NCI-H82 (cell line): ENCODE results near the gene CACNA1C.
"Not testable (repeated sequence)": the region's sequence is repeated elsewhere in the genome, so short reads cannot be mapped to it uniquely, and the experiment has no call there.

Source experiments
- DNase-seq: peaks from one replicate; lab custom pipeline; 2025; lab: John Stamatoyannopoulos, UW

Gene CACNA1C

DNA sequence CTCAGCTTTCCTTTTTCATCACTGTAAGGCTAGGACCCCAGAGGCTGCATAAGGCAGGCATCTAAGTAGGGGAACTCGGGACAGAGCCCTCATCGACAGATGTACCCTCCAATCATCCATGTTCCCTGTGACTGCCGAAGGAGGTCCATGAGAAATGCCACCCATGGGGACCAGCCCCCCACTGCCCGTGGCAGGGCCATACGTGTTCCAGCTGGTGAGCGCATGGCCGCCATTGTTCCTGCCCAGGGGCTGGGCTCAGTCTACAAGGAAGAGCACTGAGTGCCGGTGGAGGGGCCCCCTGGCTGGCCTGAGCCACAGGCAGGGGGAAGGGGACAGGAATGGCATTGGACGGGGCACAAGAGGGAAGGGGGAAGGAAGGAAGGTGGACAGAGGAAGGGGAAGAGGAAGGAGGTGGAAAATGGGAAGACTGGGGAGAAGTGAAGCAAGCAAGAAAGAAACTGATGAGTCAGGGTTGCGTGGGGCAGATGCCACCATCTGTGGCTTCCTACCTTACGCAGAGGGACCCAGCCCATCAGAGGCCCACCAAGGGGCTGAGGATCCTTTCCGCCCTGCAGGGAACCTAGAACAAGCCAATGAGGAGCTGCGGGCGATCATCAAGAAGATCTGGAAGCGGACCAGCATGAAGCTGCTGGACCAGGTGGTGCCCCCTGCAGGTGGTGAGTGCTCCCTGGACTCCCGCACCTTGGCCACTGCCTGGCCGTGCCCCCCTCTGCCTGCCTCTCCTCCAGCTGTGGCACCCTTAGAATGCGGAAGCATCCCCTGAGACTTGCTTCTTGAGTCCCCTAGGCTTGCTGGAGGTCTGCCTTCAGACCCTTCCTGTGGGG, 621.4 kb downstream of the CACNA1C start:
- DNase-seq, result no peak

DNA sequence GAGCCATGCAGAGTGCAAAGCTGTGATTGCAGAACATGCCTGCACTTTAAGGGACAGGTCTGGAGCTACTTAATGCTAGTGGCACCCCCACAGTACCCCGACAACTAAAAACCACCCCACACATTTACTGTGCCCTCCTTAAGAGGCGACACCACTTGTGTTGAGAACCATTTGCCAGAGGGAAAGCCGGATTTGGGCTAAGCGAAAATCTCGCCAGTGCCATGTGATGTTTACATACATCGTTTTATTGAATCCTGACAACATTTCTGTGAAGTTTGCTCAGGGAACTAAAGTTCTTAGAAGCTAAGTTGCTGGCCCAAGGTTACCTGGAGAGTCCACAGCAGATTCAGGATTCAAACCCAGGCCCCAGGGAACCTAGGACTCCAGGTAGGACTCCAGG, 623.0 kb downstream of the CACNA1C start:
- no peak for DNase-seq

DNA sequence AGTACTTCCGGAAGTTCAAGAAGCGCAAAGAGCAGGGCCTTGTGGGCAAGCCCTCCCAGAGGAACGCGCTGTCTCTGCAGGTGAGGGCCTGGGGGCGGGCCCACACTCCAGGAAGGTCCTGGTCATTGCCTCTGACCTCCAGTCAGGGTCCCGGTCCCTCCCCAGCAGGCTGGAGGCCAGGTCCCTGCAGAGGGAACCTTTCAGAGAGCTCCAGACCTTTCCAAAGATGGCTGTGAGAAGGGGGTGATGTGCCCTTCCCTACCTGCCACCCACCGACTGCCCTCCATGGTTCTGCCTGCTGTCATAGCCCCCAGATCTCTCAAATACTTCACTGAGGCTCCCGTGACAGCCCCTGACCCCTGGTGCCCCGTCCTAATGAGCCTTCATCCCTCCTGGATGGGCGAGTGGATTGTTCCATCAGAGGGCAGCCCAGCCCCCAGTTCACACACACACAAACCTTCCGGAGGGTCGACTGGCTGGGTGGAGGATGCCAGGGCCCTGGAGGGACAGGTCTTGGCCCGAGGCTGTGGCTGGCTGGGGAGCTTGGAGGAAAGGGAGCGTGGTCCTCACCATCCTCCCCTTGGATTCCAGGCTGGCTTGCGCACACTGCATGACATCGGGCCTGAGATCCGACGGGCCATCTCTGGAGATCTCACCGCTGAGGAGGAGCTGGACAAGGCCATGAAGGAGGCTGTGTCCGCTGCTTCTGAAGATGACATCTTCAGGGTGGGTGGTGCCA, 624.5 kb downstream of the CACNA1C start:
- no peak for DNase-seq

- DNase-seq, result no peak
Measured at GRCh38 chr12:2678426-2678825, 625.6 kb downstream of the CACNA1C start.

GRCh38 chr12:2679068-2679815, 626.5 kb downstream of the CACNA1C start:
- no peak for DNase-seq

DNA sequence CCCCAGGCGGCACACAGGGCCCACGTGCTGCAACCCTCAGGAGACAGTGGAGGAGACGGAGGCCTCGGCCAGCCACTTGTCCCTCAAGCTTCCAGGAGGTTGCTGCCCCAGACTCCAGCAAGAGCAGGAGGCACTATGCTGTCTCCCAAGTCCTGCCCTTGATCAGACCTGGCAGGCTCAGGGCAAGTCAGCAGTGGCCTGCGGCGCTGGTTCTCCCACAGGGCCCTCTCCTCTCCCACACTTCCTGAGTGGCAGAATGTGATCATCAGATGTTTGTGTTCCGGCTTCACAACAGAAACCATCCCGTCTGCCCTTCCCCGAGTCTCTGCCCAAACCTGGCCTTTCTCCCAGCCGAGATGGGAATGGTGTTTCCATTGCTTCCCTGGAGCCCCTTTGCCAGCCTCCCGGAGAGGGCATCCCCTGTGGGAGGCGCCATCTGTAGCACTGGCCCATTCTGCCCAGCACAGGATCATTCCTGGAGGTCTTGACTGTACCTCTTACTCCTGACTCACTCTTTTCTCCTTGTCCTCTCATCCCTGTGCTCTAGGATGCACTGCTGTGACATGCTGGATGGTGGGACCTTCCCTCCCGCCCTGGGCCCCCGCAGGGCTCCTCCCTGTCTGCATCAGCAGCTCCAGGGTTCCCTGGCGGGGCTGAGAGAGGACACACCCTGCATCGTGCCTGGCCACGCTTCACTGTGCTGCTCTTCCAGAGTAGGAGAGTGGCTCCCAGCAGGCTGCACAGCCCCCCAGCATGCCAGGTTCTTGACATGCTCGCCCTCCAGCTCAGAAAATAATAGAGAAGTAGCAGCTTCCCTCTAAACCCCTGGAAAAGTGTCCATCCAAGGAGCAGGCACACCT, 627.3 kb downstream of the CACNA1C start:
- no peak for DNase-seq

DNA sequence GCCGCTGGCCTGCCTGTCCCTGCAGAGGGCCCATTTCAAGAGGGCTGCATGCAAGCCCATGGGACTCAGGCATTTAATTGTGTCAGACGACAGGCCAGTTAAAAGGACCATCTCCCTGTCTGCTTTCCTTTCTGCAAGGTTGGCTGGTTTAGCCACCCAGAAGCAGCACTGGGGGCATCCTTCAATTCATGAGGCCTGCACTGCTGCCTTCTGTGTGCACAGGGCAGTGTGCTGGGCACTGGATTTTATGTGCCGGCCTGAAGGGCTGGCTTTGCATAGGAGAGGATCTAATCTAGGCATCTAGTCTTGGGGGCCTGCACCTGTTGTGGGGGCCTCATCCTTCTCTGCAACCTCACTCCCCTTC, 627.9 kb downstream of the CACNA1C start:
- no peak for DNase-seq

GRCh38 chr12:2681450-2682205, 628.8 kb downstream of the CACNA1C start:
- DNase-seq, result no peak

- peak; percentile 69 for DNase-seq
Measured at GRCh38 chr12:2682296-2683251, 629.8 kb downstream of the CACNA1C start.

DNA sequence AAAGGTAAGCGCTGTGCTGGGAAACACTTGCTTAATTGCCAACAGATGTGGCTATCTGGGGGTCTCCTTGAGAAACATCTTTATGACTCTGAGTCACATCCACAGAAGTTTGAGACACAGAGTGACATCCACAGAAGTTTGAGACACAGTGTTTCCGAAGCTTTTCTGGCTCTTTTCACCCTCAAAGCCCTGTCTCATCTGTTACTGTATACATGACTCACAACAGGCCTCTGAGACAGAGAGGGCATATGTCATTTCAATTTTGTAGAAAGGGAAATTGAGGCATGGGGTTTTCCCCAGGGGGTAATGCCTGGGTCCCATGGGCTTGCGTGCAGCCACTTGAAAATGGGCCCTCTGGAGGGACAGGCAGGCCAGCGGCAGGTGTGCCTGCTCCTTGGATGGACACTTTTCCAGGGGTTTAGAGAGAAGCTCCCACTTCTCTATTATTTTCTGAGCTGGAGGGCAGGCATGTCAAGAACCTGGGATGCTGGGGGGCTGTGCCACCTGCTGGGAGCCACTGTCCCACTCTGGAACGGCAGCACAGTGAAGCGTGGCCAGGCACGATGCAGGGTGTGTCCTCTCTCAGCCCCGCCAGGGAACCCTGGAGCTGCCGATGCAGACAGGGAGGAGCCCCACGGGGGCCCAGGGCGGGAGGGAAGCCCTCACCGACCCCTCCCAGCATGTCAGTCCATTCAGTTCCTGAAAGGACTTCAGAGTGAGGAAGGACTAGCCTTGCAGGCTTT, 630.7 kb downstream of the CACNA1C start:
- no peak for DNase-seq

DNA sequence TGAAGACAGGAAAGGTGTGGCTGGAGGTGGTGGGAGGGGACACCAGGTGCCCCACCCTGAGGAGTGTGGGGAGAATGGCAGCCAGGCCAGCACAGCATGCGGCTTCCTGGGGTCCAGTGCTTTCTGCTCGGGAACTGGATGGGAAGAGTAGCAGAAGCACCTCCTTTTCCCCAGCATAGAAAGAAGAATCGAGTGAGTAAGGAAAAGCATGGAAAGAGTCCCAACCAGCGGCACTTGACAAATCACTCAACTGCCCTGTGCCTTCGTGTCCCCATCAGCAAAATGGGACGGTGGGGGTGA, 631.2 kb downstream of the CACNA1C start:
- not testable (repeated sequence) for DNase-seq

DNA sequence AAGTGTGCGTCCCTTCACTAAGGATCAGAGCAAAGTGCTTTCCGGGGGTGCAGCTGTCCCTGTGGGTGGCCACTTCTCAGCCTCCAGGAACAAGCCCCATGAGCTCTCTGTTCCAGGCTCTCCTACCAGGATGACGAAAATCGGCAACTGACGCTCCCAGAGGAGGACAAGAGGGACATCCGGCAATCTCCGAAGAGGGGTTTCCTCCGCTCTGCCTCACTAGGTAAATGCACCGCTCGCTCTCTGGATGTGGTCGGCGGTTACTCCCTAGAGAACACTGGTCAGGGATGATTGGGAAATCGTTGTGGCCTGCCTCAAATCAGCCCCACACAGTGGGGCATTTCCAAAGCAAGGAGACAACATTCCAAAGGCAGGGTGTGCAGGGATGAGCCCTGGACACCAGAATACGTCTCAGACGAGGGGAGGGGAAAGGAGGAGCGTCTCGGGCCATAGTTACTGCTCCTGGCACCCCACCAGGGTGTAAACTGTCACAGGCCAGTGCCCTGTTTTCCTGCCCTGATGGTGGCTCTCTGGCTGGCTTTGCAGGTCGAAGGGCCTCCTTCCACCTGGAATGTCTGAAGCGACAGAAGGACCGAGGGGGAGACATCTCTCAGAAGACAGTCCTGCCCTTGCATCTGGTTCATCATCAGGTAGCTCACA, 633.0 kb downstream of the CACNA1C start:
- DNase-seq, result not testable (repeated sequence)

- no peak for DNase-seq
Measured at GRCh38 chr12:2686280-2686646, 633.5 kb downstream of the CACNA1C start.

- no peak for DNase-seq
Measured at GRCh38 chr12:2687058-2687457, 634.3 kb downstream of the CACNA1C start.

DNA sequence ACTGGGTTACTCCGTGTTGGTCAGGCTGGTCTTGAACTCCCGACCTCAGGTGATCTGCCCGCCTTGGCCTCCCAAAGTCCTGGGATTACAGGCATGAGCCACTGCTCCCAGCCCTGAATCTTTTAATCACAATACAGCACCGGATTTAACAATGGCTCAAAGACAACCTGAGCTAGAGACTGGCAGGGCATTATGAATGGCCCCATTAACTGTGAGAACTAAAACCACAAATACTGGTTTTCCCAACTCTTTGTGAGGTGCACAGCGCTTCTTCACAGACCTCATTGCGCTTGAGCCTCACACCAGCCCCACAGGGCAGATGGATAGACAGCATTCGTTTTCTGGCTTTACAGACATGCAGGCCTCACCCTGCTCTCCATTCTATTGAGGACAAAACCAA, 634.9 kb downstream of the CACNA1C start:
- DNase-seq, result no peak

DNA sequence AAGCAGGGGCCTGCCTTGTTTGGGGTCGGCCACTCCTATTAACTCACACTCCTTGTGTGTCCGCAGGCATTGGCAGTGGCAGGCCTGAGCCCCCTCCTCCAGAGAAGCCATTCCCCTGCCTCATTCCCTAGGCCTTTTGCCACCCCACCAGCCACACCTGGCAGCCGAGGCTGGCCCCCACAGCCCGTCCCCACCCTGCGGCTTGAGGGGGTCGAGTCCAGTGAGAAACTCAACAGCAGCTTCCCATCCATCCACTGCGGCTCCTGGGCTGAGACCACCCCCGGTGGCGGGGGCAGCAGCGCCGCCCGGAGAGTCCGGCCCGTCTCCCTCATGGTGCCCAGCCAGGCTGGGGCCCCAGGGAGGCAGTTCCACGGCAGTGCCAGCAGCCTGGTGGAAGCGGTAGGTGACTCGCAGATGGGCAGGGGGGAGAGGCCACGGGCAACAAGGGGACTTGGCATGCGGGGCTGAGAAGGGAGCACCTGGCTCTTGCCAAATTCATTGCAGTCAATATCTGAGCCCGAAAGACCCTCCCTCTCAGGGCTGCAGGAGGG, 635.7 kb downstream of the CACNA1C start:
- DNase-seq, result no peak

DNA sequence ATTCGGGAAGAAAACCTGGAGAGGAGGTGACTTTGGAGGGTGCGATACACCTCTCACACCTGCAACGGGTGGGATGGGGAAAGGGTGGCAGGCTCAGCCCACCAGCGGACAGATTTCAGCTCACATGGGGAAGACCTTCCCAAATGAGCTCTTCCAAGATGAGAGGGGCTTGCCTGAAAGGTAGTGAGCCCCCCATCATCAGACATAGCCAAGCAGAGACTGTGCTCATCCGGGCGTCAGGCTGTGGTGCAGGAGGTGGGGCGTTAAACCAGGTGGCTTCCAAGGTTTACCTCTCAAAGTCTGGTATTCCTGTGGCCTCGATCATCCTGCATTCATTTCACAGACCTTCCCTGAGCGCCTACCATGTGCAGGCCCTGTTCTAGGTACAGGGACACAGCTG, 636.6 kb downstream of the CACNA1C start:
- no peak for DNase-seq

GRCh38 chr12:2689879-2690278, 637.1 kb downstream of the CACNA1C start:
- no peak for DNase-seq
